HEK293 (cell line): Measurements from ENCODE around the gene TGFB1.

ENCODE experiments used
- EGR2 ChIP-seq: fragments of 450-650 bp; formaldehyde crosslinking; IDR thresholded peaks from 2 replicates; pipeline ENCODE4 v1.5.1; 2016; ENCODE audit warnings: low read depth, missing biosample characterization, missing genetic modification characterization
- ELK4 ChIP-seq: IDR thresholded peaks from 2 replicates; pipeline ENCODE4 v1.6.1; 2011; ENCODE audit warnings: mild to moderate bottlenecking, low read depth, low read length, borderline replicate concordance
- GFI1B ChIP-seq: fragments of 450-650 bp; formaldehyde crosslinking; IDR thresholded peaks from 2 replicates; pipeline ENCODE4 v1.5.1; 2016; ENCODE audit warnings: missing biosample characterization, missing genetic modification characterization
- HOXC10 ChIP-seq: sonication (generic); formaldehyde crosslinking; IDR thresholded peaks from 2 replicates; pipeline ENCODE4 v1.8.1; 2023; ENCODE audit warnings: mild to moderate bottlenecking, missing genetic modification reagents
- MYNN ChIP-seq: fragments of 450-650 bp; formaldehyde crosslinking; IDR thresholded peaks from 2 replicates; pipeline ENCODE4 v1.5.1; 2016; ENCODE audit warnings: missing biosample characterization, missing genetic modification characterization, borderline replicate concordance
- PRDM6 ChIP-seq: fragments of 450-650 bp; formaldehyde crosslinking; IDR thresholded peaks from 2 replicates; pipeline ENCODE4 v1.5.1; 2017; ENCODE audit warnings: missing biosample characterization, missing genetic modification characterization
- ZBTB1 ChIP-seq: fragments of 450-650 bp; formaldehyde crosslinking; IDR thresholded peaks from 2 replicates; pipeline ENCODE4 v1.5.1; 2016; ENCODE audit warnings: missing biosample characterization, missing genetic modification characterization
- ZBTB21 ChIP-seq: fragments of 450-650 bp; formaldehyde crosslinking; IDR thresholded peaks from 2 replicates; pipeline ENCODE4 v1.5.1; 2017; ENCODE audit warnings: missing biosample characterization, missing genetic modification characterization
- ZFP41 ChIP-seq: fragments of 450-650 bp; formaldehyde crosslinking; IDR thresholded peaks from 2 replicates; pipeline ENCODE4 v1.5.1; 2016; ENCODE audit warnings: missing biosample characterization, missing genetic modification characterization, borderline replicate concordance
- ZNF223 ChIP-seq: fragments of 450-650 bp; formaldehyde crosslinking; IDR thresholded peaks from 2 replicates; pipeline ENCODE4 v1.5.1; 2016; ENCODE audit warnings: missing biosample characterization, missing genetic modification characterization
- ZNF280C ChIP-seq: fragments of 450-650 bp; formaldehyde crosslinking; IDR thresholded peaks from 2 replicates; pipeline ENCODE4 v1.5.1; 2016; ENCODE audit warnings: missing biosample characterization, missing genetic modification characterization
- ZNF324 ChIP-seq: fragments of 450-650 bp; formaldehyde crosslinking; IDR thresholded peaks from 2 replicates; pipeline ENCODE4 v1.5.1; 2016; ENCODE audit warnings: missing biosample characterization, missing genetic modification characterization
- ZNF335 ChIP-seq: fragments of 450-650 bp; formaldehyde crosslinking; conservative IDR thresholded peaks from 2 replicates; pipeline ENCODE4 v1.5.1; 2016; ENCODE audit warnings: missing biosample characterization, missing genetic modification characterization
- ZNF548 ChIP-seq: fragments of 450-650 bp; formaldehyde crosslinking; IDR thresholded peaks from 2 replicates; pipeline ENCODE4 v1.5.1; 2016; ENCODE audit warnings: missing biosample characterization, missing genetic modification characterization
- ZNF624 ChIP-seq: fragments of 450-650 bp; formaldehyde crosslinking; IDR thresholded peaks from 2 replicates; pipeline ENCODE4 v1.5.1; 2017; ENCODE audit warnings: missing biosample characterization, missing genetic modification characterization
- ZNF654 ChIP-seq: fragments of 450-650 bp; formaldehyde crosslinking; IDR thresholded peaks from 2 replicates; pipeline ENCODE4 v1.5.1; 2016; ENCODE audit warnings: low read depth, missing biosample characterization, missing genetic modification characterization
- ZNF658 ChIP-seq: fragments of 450-650 bp; formaldehyde crosslinking; IDR thresholded peaks from 2 replicates; pipeline ENCODE4; 2016; ENCODE audit warnings: missing biosample characterization, missing genetic modification characterization
- ZNF692 ChIP-seq: fragments of 450-650 bp; formaldehyde crosslinking; IDR thresholded peaks from 2 replicates; pipeline ENCODE4 v1.5.1; 2016; ENCODE audit warnings: missing biosample characterization, missing genetic modification characterization
- ZNF837 ChIP-seq: fragments of 450-650 bp; formaldehyde crosslinking; IDR thresholded peaks from 2 replicates; pipeline ENCODE4 v1.5.1; 2016; ENCODE audit warnings: missing biosample characterization, missing genetic modification characterization
- TF ChIP-seq, protein P1 (sequence below): fragments of 450-650 bp; formaldehyde crosslinking; IDR thresholded peaks from 2 replicates; pipeline ENCODE4 v1.5.1; 2016; ENCODE audit warnings: missing biosample characterization, missing genetic modification characterization, borderline replicate concordance
- TF ChIP-seq, protein P2 (sequence below): fragments of 450-650 bp; formaldehyde crosslinking; IDR thresholded peaks from 2 replicates; pipeline ENCODE4 v1.5.1; 2017; ENCODE audit warnings: missing biosample characterization, mild to moderate bottlenecking, missing genetic modification characterization, moderate library complexity
- TF ChIP-seq, protein P3 (sequence below): fragments of 450-650 bp; formaldehyde crosslinking; IDR thresholded peaks from 2 replicates; pipeline ENCODE4 v1.5.1; 2016; ENCODE audit warnings: missing biosample characterization, missing genetic modification characterization

The TGFB1 gene

GRCh38 chr19:41308450-41309179 lies 45.1 kb downstream of the TGFB1 start (continued):
- TF ChIP-seq, protein P1, sequence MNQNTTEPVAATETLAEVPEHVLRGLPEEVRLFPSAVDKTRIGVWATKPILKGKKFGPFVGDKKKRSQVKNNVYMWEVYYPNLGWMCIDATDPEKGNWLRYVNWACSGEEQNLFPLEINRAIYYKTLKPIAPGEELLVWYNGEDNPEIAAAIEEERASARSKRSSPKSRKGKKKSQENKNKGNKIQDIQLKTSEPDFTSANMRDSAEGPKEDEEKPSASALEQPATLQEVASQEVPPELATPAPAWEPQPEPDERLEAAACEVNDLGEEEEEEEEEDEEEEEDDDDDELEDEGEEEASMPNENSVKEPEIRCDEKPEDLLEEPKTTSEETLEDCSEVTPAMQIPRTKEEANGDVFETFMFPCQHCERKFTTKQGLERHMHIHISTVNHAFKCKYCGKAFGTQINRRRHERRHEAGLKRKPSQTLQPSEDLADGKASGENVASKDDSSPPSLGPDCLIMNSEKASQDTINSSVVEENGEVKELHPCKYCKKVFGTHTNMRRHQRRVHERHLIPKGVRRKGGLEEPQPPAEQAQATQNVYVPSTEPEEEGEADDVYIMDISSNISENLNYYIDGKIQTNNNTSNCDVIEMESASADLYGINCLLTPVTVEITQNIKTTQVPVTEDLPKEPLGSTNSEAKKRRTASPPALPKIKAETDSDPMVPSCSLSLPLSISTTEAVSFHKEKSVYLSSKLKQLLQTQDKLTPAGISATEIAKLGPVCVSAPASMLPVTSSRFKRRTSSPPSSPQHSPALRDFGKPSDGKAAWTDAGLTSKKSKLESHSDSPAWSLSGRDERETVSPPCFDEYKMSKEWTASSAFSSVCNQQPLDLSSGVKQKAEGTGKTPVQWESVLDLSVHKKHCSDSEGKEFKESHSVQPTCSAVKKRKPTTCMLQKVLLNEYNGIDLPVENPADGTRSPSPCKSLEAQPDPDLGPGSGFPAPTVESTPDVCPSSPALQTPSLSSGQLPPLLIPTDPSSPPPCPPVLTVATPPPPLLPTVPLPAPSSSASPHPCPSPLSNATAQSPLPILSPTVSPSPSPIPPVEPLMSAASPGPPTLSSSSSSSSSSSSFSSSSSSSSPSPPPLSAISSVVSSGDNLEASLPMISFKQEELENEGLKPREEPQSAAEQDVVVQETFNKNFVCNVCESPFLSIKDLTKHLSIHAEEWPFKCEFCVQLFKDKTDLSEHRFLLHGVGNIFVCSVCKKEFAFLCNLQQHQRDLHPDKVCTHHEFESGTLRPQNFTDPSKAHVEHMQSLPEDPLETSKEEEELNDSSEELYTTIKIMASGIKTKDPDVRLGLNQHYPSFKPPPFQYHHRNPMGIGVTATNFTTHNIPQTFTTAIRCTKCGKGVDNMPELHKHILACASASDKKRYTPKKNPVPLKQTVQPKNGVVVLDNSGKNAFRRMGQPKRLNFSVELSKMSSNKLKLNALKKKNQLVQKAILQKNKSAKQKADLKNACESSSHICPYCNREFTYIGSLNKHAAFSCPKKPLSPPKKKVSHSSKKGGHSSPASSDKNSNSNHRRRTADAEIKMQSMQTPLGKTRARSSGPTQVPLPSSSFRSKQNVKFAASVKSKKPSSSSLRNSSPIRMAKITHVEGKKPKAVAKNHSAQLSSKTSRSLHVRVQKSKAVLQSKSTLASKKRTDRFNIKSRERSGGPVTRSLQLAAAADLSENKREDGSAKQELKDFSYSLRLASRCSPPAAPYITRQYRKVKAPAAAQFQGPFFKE = no peak
- TF ChIP-seq ZNF692 (tag by site-specific recombination) (peak; percentile 36; the same call in 1 of the 2 replicates), ZBTB1 (tag by site-specific recombination) (no peak), ZNF837 (tag by site-specific recombination) (no peak), ZBTB21 (tag by site-specific recombination) (no peak), ZNF223 (tag by site-specific recombination) (no peak), ZNF280C (tag by site-specific recombination) (no peak), ZFP41 (tag by site-specific recombination) (no peak), ZNF654 (tag by site-specific recombination) (peak; percentile 96), MYNN (peak; percentile 49; the same call in 1 of the 2 replicates), HOXC10 (no peak), ZNF548 (tag by site-specific recombination) (no peak), PRDM6 (tag by site-specific recombination) (no peak), ZNF658 (no peak), ZNF335 (tag by site-specific recombination) (peak; percentile 55), ZNF624 (tag by site-specific recombination) (no peak), EGR2 (tag by site-specific recombination) (no peak), GFI1B (tag by site-specific recombination) (no peak), ZNF324 (tag by site-specific recombination) (no peak), ELK4 (no peak)
- TF ChIP-seq, protein P2, sequence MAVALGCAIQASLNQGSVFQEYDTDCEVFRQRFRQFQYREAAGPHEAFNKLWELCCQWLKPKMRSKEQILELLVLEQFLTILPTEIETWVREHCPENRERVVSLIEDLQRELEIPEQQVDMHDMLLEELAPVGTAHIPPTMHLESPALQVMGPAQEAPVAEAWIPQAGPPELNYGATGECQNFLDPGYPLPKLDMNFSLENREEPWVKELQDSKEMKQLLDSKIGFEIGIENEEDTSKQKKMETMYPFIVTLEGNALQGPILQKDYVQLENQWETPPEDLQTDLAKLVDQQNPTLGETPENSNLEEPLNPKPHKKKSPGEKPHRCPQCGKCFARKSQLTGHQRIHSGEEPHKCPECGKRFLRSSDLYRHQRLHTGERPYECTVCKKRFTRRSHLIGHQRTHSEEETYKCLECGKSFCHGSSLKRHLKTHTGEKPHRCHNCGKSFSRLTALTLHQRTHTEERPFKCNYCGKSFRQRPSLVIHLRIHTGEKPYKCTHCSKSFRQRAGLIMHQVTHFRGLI (tag by site-specific recombination) = no peak
- TF ChIP-seq, protein P3, sequence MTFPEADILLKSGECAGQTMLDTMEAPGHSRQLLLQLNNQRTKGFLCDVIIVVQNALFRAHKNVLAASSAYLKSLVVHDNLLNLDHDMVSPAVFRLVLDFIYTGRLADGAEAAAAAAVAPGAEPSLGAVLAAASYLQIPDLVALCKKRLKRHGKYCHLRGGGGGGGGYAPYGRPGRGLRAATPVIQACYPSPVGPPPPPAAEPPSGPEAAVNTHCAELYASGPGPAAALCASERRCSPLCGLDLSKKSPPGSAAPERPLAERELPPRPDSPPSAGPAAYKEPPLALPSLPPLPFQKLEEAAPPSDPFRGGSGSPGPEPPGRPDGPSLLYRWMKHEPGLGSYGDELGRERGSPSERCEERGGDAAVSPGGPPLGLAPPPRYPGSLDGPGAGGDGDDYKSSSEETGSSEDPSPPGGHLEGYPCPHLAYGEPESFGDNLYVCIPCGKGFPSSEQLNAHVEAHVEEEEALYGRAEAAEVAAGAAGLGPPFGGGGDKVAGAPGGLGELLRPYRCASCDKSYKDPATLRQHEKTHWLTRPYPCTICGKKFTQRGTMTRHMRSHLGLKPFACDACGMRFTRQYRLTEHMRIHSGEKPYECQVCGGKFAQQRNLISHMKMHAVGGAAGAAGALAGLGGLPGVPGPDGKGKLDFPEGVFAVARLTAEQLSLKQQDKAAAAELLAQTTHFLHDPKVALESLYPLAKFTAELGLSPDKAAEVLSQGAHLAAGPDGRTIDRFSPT (tag by site-specific recombination) = no peak
